Stimulated activated naive CD8-positive, alpha-beta T cell treated with anti-CD3 and anti-CD28 coated beads, Interleukin-15, Interleukin-2, amounts not matched to agents 100 U/mL and 50 U/mL, for 24 hours (primary cell): Measurements from ENCODE around the gene SLC26A11.
A peak's percentile ranks its signal among the peaks of the same experiment; 100 is the strongest.
"Not testable (repeated sequence)": the region's sequence is repeated elsewhere in the genome, so short reads cannot be mapped to it uniquely, and the experiment has no call there.

Experiments
- ATAC-seq: fragments of 150-1000 bp; cut with Tn5 transposase; one replicate; pipeline ENCODE4 v1.10.0; 2021
- DNase-seq: peaks from one replicate; pipeline ENCODE4 v3.0.0; 2021

The SLC26A11 gene

DNA sequence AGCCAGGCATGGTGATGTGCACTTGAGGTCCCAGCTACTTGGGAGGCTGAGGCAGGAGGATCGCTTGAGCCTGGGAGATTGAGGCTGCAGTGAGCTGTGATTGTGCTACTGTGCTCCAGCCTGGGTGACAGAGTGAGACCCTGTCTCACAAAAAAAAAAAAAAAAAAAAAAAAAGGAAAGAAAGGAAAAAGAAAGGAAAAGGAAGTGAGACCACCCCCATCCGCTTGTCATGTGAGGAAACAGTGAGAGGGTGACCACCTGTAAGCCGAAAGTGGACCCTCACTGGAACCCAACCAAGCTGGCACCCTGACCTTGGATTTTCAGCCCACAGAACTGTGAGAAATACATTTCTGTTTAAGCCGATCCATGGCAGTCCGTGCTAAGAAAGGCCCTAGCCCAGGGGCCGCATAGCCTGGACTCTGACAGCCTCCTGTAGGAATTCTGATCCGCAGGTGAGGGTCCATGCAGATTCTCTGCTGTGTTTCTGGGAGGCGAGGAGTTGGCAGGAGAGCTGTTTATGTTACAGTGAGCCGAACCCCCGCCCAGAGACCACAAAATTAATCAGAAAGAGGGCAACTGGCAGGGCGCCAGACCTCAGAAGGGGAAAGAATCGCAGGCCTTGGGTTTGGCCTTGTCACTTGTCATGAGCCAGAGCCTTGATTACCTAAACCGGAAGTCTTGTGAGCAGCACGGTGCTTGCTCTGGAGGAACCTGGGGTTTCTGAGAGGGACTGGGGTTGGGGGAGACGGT is 1.0 kb upstream of the SLC26A11 start:
- ATAC-seq, result peak; percentile 90
- peak; percentile 94 for DNase-seq

DNA sequence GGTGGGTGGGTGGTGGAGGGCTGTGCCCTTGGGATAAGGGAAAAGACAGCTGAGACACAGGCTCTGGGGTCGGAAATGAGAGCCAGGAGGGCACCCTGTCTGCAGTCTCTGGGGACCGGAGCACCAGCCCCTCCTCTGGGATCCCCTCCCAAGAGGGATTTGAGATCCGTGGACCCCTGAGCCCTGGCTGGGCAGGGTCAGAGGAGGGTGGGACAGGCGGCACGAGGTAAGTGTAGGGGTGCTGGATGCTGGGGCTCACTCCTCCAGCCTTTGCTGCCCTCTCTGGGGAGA is 519 bp upstream of the SLC26A11 start:
- ATAC-seq (peak; percentile 12), DNase-seq (no peak)

DNA sequence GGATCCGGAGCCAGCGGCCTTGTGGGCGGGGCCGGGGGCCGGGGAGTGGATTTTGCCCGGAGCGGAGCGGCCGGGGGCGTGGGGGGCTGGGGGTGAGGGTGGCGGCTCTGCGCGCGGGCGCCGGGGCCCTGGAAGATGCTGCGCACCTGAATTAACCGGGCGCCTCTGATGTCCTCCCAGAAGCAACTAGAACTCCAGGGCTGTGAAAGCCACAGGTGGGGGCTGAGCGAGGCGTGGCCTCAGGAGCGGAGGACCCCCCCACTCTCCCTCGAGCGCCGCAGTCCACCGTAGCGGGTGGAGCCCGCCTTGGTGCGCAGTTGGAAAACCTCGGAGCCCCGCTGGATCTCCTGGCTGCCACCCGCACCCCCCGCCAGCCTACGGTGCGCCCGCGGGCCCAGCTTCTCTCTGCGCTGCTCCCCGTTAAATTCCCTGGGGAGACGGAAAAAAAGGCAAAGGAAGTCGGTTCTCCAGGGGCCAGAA is 549 bp downstream of the SLC26A11 start:
- no peak for DNase-seq

DNA sequence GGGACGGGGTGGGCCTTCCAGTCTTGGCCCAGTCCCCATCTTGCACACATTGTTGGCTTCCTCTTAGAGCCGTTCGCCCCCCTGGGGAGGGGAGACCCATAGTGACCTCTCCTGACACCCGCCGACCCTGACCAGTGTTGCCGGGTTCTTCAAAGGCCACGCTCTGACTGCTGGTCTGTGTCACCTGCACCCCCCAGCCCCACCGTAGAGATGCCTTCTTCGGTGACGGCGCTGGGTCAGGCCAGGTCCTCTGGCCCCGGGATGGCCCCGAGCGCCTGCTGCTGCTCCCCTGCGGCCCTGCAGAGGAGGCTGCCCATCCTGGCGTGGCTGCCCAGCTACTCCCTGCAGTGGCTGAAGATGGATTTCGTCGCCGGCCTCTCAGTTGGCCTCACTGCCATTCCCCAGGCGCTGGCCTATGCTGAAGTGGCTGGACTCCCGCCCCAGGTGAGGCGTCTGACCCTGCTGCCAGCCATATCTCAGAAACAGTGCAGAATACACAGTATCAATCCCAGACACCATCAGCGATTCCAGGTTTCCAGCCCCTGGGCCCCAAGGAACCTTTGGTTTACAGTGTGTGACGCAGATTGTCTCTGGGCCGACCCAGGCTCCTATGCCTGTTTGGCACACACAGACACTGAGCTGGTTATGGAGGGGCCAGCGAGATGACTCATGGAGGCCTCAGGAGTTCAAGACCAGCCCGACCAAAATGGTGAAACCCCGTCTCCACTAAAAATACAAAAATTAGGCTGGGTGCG is 1.3 kb downstream of the SLC26A11 start:
- ATAC-seq (no peak), DNase-seq (no peak)

More for the DNA sequence above, 549 bp downstream of the SLC26A11 start:
- no peak for ATAC-seq

DNA sequence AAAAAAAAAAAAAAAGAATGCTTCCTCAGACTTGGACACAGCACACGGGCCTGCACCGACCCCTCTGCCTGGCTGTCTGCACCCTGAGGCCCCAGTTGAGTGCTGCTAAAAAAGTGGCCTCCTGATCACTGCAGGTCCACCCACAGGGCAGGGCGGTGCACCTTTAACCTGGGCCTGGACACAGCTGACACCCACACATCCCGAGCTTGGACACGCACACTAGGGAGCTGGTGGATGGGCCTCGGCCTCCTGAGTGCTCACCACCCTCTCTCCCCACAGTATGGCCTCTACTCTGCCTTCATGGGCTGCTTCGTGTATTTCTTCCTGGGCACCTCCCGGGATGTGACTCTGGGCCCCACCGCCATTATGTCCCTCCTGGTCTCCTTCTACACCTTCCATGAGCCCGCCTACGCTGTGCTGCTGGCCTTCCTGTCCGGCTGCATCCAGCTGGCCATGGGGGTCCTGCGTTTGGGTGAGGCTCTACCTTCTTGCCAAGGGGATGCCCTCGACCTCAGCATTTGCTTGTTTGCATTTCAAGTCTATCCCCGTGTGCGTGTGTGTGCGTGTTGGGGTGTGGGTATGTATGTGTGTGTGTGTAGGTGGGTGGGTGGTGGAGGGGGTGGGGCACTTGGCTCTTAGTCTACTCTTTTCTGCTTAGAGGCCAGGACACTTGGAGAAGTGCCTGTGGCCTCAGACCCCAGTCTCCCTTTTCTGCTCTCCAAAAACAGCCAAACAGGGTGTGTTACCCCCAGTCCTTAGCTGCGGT is 2.3 kb downstream of the SLC26A11 start:
- DNase-seq (no peak), ATAC-seq (no peak)

DNA sequence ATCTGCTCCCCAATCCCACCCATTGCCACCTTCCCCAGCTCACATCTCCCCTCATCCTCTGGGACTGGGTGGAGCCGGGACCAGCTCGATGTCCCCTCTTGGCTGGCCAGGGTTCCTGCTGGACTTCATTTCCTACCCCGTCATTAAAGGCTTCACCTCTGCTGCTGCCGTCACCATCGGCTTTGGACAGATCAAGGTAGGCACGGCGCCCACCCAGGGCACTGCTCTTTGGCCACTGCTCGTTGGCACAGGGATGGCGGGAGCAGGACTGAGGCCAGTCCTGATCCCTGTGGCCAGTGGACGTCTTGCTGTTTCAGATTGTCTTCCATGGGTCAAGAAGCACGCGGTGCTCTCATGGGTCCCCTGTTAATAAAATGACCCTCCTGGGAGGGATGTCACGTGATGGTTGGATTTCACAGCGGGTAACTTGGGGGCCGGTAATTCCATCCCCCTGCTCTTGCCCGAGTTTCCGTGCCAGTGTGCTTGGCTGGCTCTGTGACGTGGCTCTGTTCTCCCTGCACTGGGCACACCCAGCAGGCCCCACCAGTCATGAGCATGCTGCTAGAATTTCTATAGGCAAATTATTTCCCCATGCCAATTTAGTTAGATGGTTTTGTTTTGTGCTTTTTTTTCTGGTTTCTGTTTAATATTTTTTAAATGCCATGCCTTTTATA is 3.1 kb downstream of the SLC26A11 start:
- ATAC-seq, result no peak
- no peak for DNase-seq

DNA sequence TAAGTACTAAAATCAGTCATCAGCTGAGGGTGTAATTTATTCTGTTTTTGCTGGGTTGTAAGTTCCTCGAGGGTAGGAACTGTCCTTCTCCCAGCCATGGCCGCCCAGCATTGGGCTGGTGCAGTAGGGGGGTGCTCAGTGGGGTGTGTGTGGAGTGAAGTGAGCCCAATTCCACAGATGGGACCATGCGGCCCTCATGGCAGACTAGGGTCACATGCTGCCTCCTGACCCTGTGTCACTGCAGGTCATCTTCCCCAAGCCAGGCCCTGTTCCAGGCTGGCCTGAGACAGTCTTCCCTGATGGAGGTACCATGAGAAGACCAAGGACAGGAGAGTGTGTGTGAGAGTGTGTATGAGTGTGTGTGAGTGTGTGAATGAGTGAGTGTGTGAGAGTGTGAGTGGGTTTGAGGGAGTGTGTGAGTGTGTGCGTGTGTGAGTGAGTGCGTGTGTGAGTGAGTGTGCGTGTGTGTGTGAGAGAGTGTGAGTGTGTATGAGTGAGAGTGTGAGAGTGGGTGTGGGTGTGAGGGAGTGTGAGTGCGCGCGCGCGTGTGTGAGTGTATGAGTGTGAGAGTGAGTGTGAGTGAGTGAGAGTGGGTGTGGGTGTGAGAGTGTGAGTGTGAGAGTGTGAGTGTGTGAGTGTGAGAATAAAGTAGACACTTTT is 3.7 kb downstream of the SLC26A11 start:
- no peak for DNase-seq
- ATAC-seq, result no peak

DNA sequence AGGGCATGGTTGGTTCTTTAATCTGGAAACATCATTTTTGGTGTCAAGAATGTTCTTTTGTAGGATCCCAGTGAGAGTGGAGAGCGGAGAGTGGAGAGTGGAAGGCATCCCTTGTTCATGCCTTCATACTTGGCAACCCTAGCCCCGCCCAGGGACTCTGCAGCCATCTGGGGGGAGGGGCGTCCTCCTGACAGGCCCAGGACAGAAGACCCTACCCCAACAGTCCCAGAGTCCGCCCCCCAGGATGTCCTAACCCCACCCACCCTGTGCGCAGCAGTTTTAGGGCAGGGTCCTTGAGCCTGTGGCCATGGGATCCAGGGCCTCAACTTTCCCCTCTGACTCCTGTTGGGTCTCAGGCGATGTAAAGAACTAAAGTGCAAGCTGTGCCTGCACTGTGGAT is 4.5 kb downstream of the SLC26A11 start:
- ATAC-seq (no peak), DNase-seq (no peak)

DNA sequence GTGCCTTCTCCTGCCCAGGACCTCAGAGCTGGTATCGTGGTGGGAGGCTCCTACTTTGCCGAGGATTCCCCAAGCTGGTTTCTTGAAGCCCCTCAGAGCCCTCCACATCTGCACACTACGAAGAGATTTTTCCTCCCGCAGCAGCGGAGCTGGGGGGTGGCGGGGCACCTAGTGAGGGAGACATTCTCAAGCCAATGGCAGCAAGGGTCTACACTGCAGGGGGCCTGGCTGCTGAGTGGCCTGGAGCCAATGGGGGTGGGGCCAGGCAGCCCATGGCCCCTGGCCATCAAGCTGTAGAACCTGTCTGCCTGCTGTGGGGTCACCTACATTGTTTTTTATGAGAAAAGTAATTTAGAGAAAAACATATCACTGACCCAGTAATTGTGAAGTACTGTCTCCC is 5.0 kb downstream of the SLC26A11 start:
- DNase-seq, result no peak
- no peak for ATAC-seq

DNA sequence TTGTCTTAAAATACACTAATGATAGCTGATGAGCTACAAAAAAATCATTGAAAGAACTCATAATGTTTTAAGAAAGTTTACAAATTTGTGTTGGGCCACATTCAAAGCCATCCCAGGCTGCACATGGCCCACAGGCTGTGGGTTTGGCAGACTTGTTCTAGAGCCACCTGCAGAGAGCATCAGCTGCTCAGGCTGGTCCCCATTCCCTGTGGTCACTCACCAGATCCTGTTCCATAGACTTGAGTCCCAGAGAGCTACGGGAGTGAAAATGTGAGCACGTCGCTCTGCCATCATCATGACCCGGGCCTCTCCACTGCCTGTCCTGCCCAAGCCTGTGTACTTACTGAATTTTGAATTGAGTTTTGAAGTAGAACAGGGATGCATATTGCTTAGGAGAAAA is 6.9 kb downstream of the SLC26A11 start:
- DNase-seq (no peak), ATAC-seq (no peak)

DNA sequence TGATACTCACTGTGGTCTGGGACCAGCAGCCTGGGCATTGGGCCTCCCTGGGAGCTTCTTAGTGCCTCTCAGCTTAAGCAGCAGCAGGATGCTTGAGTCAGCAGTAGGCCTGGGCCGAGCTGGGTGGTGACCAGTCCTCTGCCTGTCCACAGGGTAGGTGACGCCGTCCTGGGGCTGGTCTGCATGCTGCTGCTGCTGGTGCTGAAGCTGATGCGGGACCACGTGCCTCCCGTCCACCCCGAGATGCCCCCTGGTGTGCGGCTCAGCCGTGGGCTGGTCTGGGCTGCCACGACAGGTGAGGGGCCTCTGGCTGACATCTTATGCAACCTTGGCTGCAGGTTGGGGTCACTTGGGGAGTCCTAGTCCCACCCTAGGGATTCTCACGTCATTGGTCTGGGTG is 7.4 kb downstream of the SLC26A11 start:
- ATAC-seq, result no peak
- DNase-seq, result no peak

DNA sequence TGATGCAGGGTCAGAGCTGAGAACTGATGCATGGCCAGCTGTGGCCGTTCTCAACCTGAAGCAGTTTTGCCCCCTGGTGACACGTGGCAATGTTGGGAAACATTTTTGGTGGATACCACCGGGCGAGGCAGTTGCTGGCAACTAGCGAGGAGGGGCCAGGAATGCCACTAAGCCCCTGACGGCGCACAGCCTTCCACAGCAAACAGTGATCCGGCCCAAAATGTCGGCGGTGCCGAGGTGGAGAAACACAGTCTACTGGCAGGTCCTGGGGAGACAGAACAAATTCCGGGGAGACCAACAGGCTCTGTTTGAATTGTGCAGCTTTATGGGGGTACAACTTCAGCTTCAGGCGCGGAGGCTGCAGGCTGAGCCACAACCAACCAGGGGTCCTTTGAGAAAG is 8.2 kb downstream of the SLC26A11 start:
- DNase-seq (no peak), ATAC-seq (no peak)

DNA sequence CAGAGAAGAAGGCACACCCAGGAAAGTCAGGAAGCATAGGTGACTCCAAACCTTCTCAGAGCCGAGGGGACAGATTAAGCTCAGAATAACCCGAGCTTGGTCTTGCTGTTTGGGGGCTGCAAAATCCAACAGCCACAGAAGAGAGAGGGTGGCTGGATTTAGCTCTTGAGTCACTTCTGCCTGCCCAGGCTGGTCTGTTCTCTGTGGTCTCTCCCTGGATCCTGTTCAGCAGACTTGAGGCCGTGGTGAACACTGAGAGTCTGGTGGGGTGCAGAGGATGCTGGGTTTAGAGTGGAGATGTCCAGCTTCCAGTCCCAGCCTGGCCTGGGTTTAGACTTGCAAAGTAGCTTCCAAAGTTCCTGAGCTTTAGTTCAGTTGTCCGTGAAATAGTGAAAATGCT is 8.8 kb downstream of the SLC26A11 start:
- DNase-seq (no peak), ATAC-seq (no peak)

DNA sequence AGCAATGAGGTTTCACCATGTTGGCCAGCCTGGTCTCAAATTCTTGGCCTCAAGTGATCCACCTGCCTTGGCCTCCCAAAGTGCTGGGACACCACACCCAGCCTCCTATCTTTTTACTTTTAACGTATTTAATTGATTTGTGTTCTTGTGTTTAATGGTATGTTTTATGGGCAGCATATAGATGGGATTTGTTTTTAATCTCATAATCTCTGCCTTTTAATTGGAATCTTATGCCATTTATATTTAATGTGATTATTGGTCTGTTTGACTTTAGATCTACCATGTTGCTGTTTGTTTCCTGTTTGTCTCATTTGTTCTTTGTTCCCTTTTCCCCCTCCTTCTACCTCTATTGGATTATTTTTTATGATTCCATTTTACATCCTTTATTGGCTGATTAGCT is 12.2 kb downstream of the SLC26A11 start:
- ATAC-seq (no peak), DNase-seq (no peak)

DNA sequence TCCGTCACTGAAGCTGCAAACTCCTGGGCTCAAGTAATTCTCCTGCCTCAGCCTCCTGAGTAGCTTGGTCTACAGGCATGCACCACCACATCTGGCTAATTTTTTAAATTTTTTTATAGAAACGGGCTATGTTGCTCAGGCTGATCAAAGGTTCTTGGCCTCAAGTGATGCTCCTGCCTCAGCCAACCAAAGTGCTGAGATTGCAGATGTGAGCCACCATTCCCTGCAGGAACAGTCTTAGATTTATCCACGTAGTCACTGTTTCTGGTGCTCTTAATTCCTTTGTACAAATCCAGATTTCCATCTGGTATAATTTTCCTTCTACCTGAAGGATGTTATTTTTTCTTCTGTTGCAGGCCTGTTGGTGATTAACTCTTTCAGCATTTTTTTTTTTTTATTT is 13.0 kb downstream of the SLC26A11 start:
- DNase-seq, result no peak
- no peak for ATAC-seq

DNA sequence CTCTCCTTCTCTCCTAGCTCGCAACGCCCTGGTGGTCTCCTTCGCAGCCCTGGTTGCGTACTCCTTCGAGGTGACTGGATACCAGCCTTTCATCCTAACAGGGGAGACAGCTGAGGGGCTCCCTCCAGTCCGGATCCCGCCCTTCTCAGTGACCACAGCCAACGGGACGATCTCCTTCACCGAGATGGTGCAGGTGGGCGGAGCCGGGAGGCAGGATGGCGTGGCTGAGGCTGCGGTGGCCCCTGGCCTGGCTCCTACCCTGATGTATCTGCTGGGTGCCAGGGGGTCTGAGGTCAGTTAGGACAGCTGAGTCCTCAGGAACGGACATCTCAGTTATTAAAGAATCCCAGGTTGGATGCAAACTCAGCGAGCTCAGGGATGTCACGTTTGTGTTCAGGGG is 16.7 kb downstream of the SLC26A11 start:
- ATAC-seq (no peak), DNase-seq (no peak)

DNA sequence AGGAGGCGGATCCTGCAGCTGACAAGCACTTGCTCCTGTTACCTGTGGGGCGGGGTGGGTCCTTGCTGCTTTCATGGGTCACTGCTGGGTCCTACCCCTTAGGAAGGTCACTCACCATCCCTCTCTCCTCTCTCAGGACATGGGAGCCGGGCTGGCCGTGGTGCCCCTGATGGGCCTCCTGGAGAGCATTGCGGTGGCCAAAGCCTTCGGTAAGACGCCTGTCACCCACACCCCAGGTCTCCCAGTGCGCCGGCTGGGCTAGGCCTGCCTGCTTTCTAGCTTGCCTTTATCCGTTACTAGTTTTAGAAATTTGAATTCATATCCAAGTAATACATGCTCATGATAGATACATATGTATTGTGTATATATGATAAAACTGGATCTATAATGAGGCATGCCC is 17.2 kb downstream of the SLC26A11 start:
- DNase-seq (no peak), ATAC-seq (no peak)

DNA sequence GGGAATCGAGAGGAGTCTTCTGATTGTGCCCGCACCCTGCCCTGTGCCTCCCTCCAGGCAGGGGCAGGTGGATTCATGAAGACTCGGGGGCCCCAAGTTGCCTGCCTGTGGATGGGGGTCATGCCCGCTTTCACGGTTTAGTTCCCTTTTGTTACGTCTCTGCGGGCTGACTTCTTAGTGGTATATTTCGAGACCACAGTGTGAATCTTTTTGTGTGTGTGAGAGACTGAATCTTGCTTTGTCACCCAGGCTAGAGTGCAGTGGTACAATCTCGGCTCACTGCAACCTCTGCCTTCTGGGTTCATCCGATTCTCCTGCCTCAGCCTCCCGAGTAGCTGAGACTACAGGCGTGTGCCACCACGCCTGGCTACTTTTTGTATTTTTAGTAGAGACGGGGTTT is 22.3 kb downstream of the SLC26A11 start:
- no peak for DNase-seq
- ATAC-seq, result no peak

DNA sequence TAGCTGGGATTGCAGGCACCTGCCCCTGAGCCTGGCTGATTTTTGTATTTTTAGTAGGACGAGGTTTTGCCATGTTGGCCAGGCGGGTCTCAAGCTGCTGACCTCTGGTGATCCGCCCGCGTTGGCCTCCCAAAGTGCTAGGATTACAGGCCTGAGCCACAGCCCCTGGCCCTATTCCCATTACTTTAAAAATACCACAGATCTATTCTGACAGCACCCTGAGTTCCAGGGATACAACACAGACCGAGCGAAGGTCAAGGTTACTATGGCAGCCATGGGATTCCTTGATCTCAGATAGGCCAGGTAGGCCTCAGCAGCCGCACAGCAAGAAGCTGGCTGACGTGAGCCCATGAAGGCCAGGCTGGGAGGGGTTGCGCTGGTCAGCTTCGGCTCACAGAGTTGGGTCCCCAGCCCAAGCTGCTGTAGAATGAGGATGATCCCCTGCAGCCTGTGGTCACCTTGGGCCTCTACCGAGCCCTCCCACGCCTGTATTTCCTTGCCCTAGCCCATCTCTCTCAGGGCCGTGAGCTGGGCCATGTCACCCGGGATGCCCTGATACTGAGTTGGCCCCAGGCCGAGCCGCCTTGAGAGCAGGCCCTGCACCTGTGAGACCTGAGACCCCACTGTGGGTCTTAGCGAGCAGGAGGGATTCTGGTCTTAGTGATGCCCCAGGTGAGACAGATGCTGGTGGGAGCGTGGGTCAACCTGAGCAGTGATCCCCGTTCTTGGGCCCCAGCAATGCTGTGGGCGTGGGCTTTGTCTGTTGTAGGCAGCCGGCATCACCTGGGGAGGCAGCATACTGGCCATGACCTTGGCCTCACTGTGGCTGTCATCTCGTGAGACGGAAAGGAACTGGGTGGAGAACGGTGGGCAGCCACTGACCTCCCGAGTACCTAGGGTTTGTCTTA is 23.6 kb downstream of the SLC26A11 start:
- ATAC-seq (no peak), DNase-seq (no peak)

DNA sequence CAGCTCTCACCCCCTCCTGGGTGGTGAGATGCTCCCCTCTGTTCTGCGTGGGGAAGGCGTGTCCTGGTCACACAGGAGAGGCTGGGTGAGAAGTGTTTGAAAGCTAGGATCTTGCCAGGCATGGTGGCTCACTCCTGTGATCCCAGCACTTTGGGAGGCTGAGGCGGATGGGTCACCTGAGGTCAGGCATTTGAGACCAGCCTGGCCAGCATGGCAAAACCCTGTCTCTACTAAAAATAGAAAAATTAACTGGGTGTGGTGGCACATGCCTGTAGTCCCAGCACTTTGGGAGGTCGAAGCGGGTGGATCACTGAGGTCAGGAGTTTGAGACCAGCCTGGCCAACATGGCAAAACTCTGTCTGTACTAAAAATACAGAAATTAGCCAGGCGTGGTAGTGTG is 24.2 kb downstream of the SLC26A11 start:
- not testable (repeated sequence) for ATAC-seq, DNase-seq
